Fibroblast of skin of left quadriceps (primary cell): ENCODE measurements around the gene KLF9.

Source experiments
- DNase-seq, 2 experiments: peaks; one replicate each; pipeline ENCODE4 v3.0.0-alpha.2; 2013; ENCODE audit warnings: low read depth in 2 of 2

KLF9 gene

GRCh38 chr9:70413799-70414775, at the start of gene KLF9:
TSS of gene KLF9 (minus strand) at chr9:70414657. CDS start at chr9:70413363, 1,294 bp downstream.
- peak; percentile 89 for DNase-seq

- no peak for DNase-seq
Observed at GRCh38 chr9:70463877-70464276, 49.4 kb upstream of the KLF9 start.

GRCh38 chr9:70462300-70462699, 47.8 kb upstream of the KLF9 start:
- DNase-seq = no peak

- no peak for DNase-seq
Observed at GRCh38 chr9:70457235-70457634, 42.8 kb upstream of the KLF9 start.

- DNase-seq = no peak
Observed at GRCh38 chr9:70455993-70456704, 41.7 kb upstream of the KLF9 start.

- no peak for DNase-seq
Observed at GRCh38 chr9:70452365-70452764, 37.9 kb upstream of the KLF9 start.

- no peak for DNase-seq
Observed at GRCh38 chr9:70451765-70452164, 37.3 kb upstream of the KLF9 start.

GRCh38 chr9:70450738-70451137, 36.3 kb upstream of the KLF9 start:
- DNase-seq = no peak

- no peak for DNase-seq
Observed at GRCh38 chr9:70449461-70449860, 35.0 kb upstream of the KLF9 start.

- DNase-seq = no peak
Observed at GRCh38 chr9:70448919-70449318, 34.5 kb upstream of the KLF9 start.

GRCh38 chr9:70444904-70445303, 30.4 kb upstream of the KLF9 start:
- DNase-seq = no peak

- no peak for DNase-seq
Observed at GRCh38 chr9:70442328-70442848, 27.9 kb upstream of the KLF9 start.

- DNase-seq = no peak
Observed at GRCh38 chr9:70441622-70442021, 27.2 kb upstream of the KLF9 start.

GRCh38 chr9:70439991-70440706, 25.7 kb upstream of the KLF9 start:
- DNase-seq = no peak

GRCh38 chr9:70438341-70438928, 24.0 kb upstream of the KLF9 start:
- DNase-seq = no peak

GRCh38 chr9:70435948-70436347, 21.5 kb upstream of the KLF9 start:
- DNase-seq = peak; percentile 81 to 84

- no peak for DNase-seq
Observed at GRCh38 chr9:70429899-70430298, 15.4 kb upstream of the KLF9 start.

GRCh38 chr9:70428781-70429180, 14.3 kb upstream of the KLF9 start:
- no peak for DNase-seq

- DNase-seq = no peak
Observed at GRCh38 chr9:70427161-70427945, 12.9 kb upstream of the KLF9 start.

GRCh38 chr9:70425192-70425591, 10.7 kb upstream of the KLF9 start:
- DNase-seq = no peak
